HUES48 (cell line): Measurements from ENCODE around the gene AHI1.
"Not testable (repeated sequence)": the region's sequence is repeated elsewhere in the genome, so short reads cannot be mapped to it uniquely, and the experiment has no call there.

Source experiments
- H3K27ac ChIP-seq: one replicate; pipeline ENCODE4 v1.7.0; 2013; ENCODE audit warnings: low read depth, low read length, inconsistent platforms
- H3K27me3 ChIP-seq: 2 replicates; pipeline ENCODE4 v1.6.1; 2013; ENCODE audit warnings: mild to moderate bottlenecking, low read length; ENCODE audit not compliant: control insufficient read depth, insufficient read depth
- H3K36me3 ChIP-seq: 2 replicates; pipeline ENCODE4 v1.6.1; 2013; ENCODE audit warnings: low read length; ENCODE audit not compliant: control insufficient read depth, insufficient read depth
- H3K4me1 ChIP-seq: 2 replicates; pipeline ENCODE4 v1.6.1; 2013; ENCODE audit warnings: mild to moderate bottlenecking, low read length; ENCODE audit not compliant: control insufficient read depth, insufficient read depth
- H3K4me3 ChIP-seq: 2 replicates; pipeline ENCODE4 v1.5.1; 2013; ENCODE audit warnings: mild to moderate bottlenecking, low read depth, low read length
- H3K9ac ChIP-seq: 2 replicates; pipeline ENCODE4 v1.6.1; 2013; ENCODE audit warnings: mild to moderate bottlenecking, low read depth, low read length, moderate library complexity
- H3K9me3 ChIP-seq: 2 replicates; pipeline ENCODE4 v1.6.1; 2013; ENCODE audit warnings: low read length; ENCODE audit not compliant: control insufficient read depth, insufficient read depth

The AHI1 gene

DNA sequence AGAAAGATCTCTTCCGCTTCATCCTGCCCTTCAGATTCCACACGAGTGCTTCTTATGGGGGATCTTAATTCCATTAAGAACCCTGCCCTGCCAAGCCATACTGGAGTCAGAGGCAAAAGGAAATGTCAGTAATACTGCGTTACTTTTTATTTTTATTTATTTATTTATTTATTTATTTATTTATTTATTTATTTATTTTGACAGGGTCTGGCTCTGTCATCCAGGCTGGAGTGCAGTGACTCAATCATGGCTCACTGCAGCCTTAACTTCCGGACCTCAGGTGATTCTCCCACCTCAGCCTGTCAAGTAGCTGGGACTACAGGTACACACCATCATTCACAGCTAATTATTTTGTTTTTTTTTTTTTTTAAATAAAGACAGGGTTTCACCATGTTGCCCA is 236.9 kb downstream of the AHI1 start:
- H3K9me3 ChIP-seq = no peaks in the 10 kb centered on the region
- H3K27me3 ChIP-seq = no peaks in the 10 kb centered on the region
- H3K9ac ChIP-seq = no peak overlapping the region
- H3K4me1 ChIP-seq = no peaks in the 10 kb centered on the region
- no peak overlapping the region for H3K27ac ChIP-seq
- no peaks in the 10 kb centered on the region for H3K36me3 ChIP-seq
- no peak overlapping the region for H3K4me3 ChIP-seq

DNA sequence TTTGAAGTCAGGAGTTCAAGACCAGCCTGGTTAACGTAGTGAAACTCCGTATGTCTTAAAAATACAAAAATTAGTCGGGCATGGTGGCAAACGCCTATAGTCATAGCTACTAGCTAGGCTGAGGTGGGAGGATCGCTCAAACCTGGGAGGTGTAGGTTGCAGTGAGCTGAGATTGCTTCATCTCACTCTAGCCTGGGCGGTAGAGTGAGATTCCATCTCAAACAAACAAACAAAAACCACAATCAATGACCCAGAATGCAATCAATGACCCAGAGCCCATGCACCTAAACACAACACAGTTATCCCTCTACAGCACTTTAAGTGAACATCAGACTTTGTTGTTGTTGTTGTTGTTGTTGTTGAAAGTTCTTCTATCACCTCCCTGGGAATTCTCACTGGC is 238.6 kb downstream of the AHI1 start:
- no peaks in the 10 kb centered on the region for H3K36me3 ChIP-seq
- no peaks in the 10 kb centered on the region for H3K4me1 ChIP-seq
- H3K4me3 ChIP-seq = no peak overlapping the region
- H3K27ac ChIP-seq = no peak overlapping the region
- H3K9ac ChIP-seq = no peak overlapping the region
- no peaks in the 10 kb centered on the region for H3K27me3 ChIP-seq
- no peaks in the 10 kb centered on the region for H3K9me3 ChIP-seq

DNA sequence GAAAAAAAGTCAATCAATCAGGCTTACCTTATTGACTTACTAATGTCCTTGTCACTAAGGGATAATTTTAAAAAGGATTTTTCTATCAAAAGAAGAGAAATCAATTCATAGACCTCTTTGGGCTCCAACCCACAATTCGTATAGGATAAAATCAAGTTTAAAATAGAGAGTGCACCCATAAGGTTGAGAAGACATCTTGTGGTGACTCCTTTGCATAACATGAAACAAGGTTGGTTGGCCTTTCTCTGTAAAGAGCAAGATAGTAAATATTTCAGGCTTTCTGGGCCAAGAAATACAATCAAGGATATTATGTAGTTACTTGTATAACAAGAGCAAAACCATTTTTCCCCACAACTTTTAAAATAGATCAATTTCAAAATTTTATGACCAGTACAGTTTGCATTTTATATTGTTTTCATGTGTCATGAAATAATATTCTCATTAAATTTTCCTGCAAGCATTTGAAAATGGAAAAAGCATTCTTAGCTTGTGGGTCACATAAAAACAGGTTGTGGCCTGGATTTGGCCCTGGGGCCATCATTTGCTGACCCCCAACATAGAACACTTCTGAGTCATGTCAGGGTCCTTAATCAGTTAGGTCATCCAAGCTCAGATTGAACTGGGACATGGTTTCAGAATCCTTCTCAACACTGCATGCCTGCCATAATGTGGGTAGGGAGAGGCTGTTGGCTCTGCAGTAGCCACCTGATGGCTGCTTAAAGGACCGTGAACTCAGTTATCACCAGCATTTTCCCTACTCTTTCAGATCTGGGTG is 239.7 kb downstream of the AHI1 start:
- no peaks in the 10 kb centered on the region for H3K36me3 ChIP-seq
- no peak overlapping the region for H3K27ac ChIP-seq
- H3K27me3 ChIP-seq = no peaks in the 10 kb centered on the region
- H3K4me3 ChIP-seq = no peak overlapping the region
- H3K9ac ChIP-seq = no peak overlapping the region
- H3K4me1 ChIP-seq = peaks cover 2% of the 10 kb centered on the region; the same call in 1 of the 2 replicates
- H3K9me3 ChIP-seq = no peaks in the 10 kb centered on the region

DNA sequence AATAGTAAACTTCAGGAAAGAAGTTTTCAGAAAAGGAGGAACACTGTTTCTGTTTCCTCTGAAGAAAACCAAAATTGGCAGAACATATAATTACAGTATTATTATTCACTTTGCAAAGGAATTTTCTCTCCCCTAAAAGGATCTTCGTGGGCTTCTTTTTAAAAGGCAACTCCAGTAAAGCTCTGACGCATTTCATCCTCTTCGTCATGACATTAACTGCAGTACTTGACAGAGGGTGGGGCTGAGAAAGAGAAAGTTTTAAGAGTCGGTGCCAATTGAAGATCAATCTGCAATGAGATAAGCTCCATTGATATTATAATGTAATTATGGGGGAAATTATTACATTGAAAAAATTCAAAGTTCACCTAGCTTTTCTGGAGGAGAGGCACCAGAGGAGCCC is 240.7 kb downstream of the AHI1 start:
- no peak overlapping the region for H3K9ac ChIP-seq
- no peak overlapping the region for H3K4me3 ChIP-seq
- H3K9me3 ChIP-seq = no peaks in the 10 kb centered on the region
- no peaks in the 10 kb centered on the region for H3K27me3 ChIP-seq
- H3K4me1 ChIP-seq = peaks cover 11% of the 10 kb centered on the region
- H3K36me3 ChIP-seq = no peaks in the 10 kb centered on the region
- H3K27ac ChIP-seq = no peak overlapping the region

DNA sequence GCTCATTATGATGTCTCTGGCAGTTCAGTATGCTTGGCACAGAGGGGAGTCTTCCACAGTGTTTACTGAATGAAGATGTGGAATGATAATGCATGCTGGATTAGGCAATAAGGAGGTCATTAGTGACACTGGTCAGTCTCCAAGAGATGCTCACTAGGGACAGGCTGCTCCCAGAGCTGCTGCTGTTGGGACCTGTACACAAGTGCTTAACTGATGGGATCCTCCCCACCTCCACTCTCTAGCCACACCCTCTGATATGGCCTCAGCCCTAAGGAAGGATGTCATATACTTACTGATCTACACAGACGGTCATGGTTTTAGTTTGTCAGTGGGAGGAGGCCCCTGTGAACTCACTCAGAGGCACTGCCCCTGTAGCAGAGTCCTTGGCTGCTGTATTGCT is 243.1 kb downstream of the AHI1 start:
- Histone ChIP-seq H3K4me3 (no peak overlapping the region), H3K36me3 (no peaks in the 10 kb centered on the region), H3K4me1 (peaks cover 34% of the 10 kb centered on the region), H3K27ac (no peak overlapping the region), H3K9me3 (no peaks in the 10 kb centered on the region), H3K27me3 (no peaks in the 10 kb centered on the region), H3K9ac (no peak overlapping the region)

DNA sequence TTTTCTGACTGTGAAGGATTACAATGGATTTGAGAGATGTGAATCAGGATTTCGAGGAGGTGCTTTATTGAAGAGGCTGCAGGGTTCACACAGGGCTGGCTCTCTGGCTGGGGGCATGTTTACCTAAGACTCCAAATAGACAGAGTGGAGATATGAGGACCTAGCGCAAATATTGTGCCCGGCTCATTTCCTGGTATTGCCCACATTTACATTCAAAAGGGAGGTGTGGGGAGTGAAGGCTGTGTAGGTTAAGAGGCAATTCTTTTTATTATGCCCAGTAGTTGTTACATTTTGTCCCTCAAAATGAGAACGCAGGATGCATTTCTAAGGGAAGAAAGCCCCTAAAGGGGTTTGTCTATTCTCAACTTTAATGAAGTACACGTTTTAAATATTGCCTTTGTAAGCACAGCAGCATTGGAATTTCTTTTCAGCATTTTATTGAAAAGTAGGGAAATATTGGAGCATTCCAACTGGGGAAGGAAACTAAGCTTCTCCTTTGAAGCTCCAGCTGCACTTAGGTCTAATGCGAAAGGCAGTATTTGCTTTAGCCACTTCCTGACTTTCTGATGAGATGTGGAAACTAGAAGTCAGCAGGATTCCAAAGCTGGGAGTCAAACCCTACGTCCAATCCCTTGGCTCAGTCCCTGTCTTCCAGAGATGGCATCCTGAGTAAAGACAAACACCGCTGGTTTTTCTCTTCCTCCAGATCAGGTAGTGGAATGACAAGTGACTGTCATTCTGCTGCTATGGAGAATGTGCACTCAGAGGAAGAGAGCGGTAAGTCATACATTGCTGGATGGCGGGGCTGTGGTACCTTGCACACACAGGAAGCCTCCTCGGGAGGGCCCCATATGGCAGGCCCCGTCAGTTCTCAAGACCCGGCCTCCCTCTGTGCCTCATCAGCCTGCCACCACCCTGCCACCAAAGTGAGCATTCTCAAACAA is 245.8 kb downstream of the AHI1 start:
- peak overlapping the region; percentile 15; the same call in 1 of the 2 replicates for H3K4me3 ChIP-seq

DNA sequence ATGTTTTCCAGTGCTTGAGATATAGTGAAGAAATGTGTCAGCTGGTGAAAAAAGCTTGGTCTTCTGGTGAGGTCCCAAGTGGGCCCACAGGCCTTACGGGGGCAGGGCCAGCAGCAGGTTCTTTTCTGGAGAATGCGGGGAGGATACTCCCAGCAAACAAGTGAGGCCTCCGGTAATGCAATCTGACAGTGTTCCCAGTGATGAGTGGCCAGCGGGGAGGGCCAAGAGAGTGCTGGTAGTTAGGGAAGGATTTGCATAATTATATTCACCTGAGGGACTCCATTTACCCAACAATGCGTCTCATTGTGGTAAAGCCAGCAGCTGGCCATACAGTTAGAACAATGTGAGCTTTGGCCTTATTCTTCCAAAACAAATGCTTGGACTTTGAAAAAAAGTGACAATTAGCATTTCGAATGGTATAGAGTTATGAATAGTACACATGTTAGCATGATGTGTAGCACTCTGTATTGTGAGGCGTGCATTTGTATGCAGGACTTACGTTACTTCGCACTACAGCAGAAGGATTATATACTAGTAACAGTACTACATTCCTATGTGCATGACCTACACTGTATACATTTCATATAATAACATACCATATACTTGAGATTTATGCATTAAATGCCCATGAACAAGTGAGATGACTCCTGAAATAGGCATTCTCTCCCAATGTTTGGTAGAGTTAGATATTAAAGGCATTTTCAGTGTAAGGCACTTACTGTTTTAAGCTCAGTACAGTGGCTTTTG is 246.6 kb downstream of the AHI1 start:
- peaks cover 39% of the 10 kb centered on the region for H3K4me1 ChIP-seq
- peak overlapping the region; percentile 15 for H3K4me3 ChIP-seq
- H3K9ac ChIP-seq = no peak overlapping the region
- H3K27ac ChIP-seq = peak overlapping the region; percentile 88
- no peaks in the 10 kb centered on the region for H3K27me3 ChIP-seq
- H3K9me3 ChIP-seq = no peaks in the 10 kb centered on the region
- H3K36me3 ChIP-seq = no peaks in the 10 kb centered on the region

More for the DNA sequence above, 245.8 kb downstream of the AHI1 start:
- Histone ChIP-seq H3K9ac (no peak overlapping the region), H3K27ac (peak overlapping the region; percentile 88), H3K27me3 (no peaks in the 10 kb centered on the region), H3K36me3 (no peaks in the 10 kb centered on the region), H3K9me3 (no peaks in the 10 kb centered on the region), H3K4me1 (peaks cover 39% of the 10 kb centered on the region)

DNA sequence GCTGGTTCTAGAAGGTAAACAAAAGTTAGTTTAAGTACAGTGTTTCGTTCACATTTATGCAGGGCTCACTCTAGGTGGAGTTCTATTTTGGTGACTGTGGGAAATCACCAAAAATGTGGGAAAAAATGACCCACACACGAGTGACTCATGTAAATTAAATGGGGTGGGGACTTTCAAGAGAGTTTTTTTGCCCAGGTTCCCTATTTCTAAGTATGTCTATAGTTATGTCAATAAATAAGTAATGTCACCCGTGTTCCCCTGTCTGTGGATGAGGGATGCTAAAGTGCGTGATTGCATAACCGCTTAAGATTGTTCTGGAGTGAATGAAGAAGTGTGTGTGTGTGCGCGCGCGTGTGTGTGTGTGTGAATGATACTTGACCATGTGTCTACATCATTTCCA is 247.3 kb downstream of the AHI1 start:
- Histone ChIP-seq H3K27ac (peak overlapping the region; percentile 88), H3K9me3 (no peaks in the 10 kb centered on the region), H3K27me3 (no peaks in the 10 kb centered on the region), H3K4me3 (no peak overlapping the region), H3K36me3 (no peaks in the 10 kb centered on the region), H3K9ac (no peak overlapping the region), H3K4me1 (peaks cover 39% of the 10 kb centered on the region)

DNA sequence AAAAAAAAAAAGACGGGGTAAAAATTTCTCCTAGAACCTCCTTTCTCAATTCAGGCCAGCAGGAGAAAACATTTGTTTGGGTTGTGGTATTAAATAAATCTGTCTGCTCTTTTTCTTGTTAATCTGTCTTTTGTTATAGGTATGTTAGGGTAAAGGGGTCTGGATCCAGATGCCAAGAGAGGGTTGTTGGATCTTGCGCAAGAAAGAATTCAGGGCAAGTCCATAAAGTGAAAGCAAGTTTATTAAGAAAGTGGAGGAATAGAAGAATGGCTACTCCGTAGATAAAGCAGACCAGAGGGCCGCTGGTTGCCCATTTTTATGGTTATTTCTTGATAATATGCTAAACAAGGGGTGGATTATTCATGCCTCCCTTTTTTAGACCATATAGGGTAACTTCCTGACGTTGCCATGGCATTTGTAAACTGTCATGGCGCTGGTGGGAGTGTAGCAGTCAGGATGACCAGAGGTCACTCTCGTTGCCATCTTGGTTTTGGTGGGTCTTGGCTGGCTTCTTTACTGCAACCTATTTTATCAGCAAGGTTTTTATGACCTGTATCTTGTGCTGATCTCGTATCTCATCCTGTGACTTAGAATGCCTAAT is 251.0 kb downstream of the AHI1 start:
- H3K27me3 ChIP-seq, H3K9me3 ChIP-seq, H3K36me3 ChIP-seq, H3K4me3 ChIP-seq, H3K9ac ChIP-seq, H3K27ac ChIP-seq: not testable (repeated sequence)
- peaks cover 30% of the 10 kb centered on the region for H3K4me1 ChIP-seq

DNA sequence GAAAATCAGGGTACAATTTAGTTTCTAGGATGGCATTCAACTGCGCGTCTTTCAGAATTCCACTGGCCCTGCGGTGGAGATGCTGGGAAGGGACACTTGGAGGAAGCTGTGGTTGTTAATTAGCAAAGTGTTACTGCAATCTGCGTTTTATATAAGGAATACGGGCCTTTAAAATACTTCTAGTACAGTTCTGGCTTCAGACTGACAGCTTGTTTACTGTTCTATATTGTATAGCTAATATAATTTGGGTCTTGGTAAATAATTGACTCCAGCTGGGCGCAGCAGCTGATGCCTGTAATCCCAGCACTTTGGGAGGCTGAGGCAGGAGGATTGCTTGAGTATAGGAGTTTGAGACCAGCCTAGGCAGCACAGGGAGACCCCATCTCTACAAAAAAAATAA is 252.7 kb downstream of the AHI1 start:
- H3K9me3 ChIP-seq = no peaks in the 10 kb centered on the region
- no peak overlapping the region for H3K9ac ChIP-seq
- H3K4me3 ChIP-seq = no peak overlapping the region
- H3K4me1 ChIP-seq = peaks cover 14% of the 10 kb centered on the region
- no peak overlapping the region for H3K27ac ChIP-seq
- no peaks in the 10 kb centered on the region for H3K27me3 ChIP-seq
- no peaks in the 10 kb centered on the region for H3K36me3 ChIP-seq
